NB4 (cell line): ENCODE results near the gene GFRA3.

Source experiments
- MYC ChIP-seq: IDR thresholded peaks from 2 replicates; pipeline ENCODE4 v1.6.1; 2011; ENCODE audit warnings: low read depth, low read length
- POLR2A ChIP-seq: IDR thresholded peaks from 2 replicates; pipeline ENCODE4 v1.6.1; 2011; ENCODE audit warnings: mild to moderate bottlenecking; ENCODE audit not compliant: insufficient read length; ENCODE audit errors: extremely low read depth
- TF ChIP-seq, protein P1 (sequence below): IDR thresholded peaks from one replicate; pipeline ENCODE4 v1.5.1; 2012; ENCODE audit warnings: low read depth, low read length
- TF ChIP-seq, protein P2 (sequence below): IDR thresholded peaks from 2 replicates; pipeline ENCODE4 v1.6.1; 2011; ENCODE audit warnings: low read depth, low read length

DNA sequence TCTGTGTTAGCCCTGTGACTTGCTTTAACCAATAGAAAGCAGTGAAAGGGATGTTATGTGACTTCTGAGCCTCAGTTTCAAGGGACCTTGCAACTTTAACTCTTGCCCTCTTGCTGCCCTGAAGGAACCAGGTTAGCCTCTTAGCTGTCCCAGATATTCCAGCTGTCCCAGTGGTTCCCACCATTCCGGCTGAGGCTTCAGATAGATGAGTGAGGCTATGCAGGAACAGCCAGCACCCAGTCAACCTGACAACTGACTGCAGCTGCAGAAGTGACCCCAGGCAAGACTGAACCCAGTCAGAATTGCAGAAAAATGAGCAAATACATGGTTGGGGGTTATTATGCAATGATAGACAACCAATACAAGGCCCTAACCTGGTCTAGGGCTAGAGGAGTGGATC is 50.9 kb downstream of the GFRA3 start:
- TF ChIP-seq, protein P1, sequence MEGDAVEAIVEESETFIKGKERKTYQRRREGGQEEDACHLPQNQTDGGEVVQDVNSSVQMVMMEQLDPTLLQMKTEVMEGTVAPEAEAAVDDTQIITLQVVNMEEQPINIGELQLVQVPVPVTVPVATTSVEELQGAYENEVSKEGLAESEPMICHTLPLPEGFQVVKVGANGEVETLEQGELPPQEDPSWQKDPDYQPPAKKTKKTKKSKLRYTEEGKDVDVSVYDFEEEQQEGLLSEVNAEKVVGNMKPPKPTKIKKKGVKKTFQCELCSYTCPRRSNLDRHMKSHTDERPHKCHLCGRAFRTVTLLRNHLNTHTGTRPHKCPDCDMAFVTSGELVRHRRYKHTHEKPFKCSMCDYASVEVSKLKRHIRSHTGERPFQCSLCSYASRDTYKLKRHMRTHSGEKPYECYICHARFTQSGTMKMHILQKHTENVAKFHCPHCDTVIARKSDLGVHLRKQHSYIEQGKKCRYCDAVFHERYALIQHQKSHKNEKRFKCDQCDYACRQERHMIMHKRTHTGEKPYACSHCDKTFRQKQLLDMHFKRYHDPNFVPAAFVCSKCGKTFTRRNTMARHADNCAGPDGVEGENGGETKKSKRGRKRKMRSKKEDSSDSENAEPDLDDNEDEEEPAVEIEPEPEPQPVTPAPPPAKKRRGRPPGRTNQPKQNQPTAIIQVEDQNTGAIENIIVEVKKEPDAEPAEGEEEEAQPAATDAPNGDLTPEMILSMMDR, result no peak
- TF ChIP-seq MYC (no peak), POLR2A (no peak)
- TF ChIP-seq, protein P2, sequence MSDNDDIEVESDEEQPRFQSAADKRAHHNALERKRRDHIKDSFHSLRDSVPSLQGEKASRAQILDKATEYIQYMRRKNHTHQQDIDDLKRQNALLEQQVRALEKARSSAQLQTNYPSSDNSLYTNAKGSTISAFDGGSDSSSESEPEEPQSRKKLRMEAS, result no peak
